ENCODE results near the gene PITPNM1.
A peak's percentile ranks its signal among the peaks of the same experiment; 100 is the strongest.

Gene PITPNM1

GRCh38 chr11:67503119-67504004 is 1.8 kb downstream of the PITPNM1 start:
- peak overlapping the region; percentile 89; the same call in 1 of the 2 replicates for H3K4me3 ChIP-seq (replicated peaks; ENCODE audit: insufficient read depth, low read length)
- TF ChIP-seq CTCF (IDR thresholded peaks at IDR 0.05; ENCODE audit: insufficient read depth, low read length) (no peak), REST (IDR thresholded peaks at IDR 0.05; ENCODE audit: insufficient replicate concordance, low read depth) (no peak), POLR2AphosphoS5 (IDR thresholded peaks at IDR 0.05; ENCODE audit: low read depth) (no peak)
- no peak for DNase-seq (ENCODE audit: low read depth in 1 of 2, low spot score in 1 of 2)
- no peaks in the 10 kb centered on the region for H3K27me3 ChIP-seq (ENCODE audit: insufficient read depth, poor library complexity, severe bottlenecking)
- no peak overlapping the region for H3K27ac ChIP-seq (replicated peaks)

GRCh38 chr11:67502328-67502979 is 2.7 kb downstream of the PITPNM1 start:
- no peak for DNase-seq (ENCODE audit: low read depth in 1 of 2, low spot score in 1 of 2)
- no peak for TF ChIP-seq SPI1 (IDR thresholded peaks at IDR 0.05; ENCODE audit: borderline replicate concordance, low read depth)
- no peak for TF ChIP-seq CTCF (IDR thresholded peaks at IDR 0.05; ENCODE audit: insufficient read depth, low read length)
- no peak for TF ChIP-seq REST (IDR thresholded peaks at IDR 0.05; ENCODE audit: insufficient replicate concordance, low read depth)
- TF ChIP-seq POLR2AphosphoS5 (IDR thresholded peaks at IDR 0.05; ENCODE audit: low read depth), result no peak
- no peak for TF ChIP-seq GABPA (IDR thresholded peaks at IDR 0.05; ENCODE audit: low read depth)
- Histone ChIP-seq H3K4me3 (replicated peaks; ENCODE audit: insufficient read depth, low read length) (no peak overlapping the region), H3K27ac (replicated peaks) (no peak overlapping the region), H3K27me3 (ENCODE audit: insufficient read depth, poor library complexity, severe bottlenecking) (no peaks in the 10 kb centered on the region)

- no peaks in the 10 kb centered on the region for H3K27me3 ChIP-seq (ENCODE audit: insufficient read depth, poor library complexity, severe bottlenecking)
Measured at GRCh38 chr11:67501854-67502253, 3.3 kb downstream of the PITPNM1 start.

More at GRCh38 chr11:67501854-67502253, 3.3 kb downstream of the PITPNM1 start:
- no peak overlapping the region for H3K4me3 ChIP-seq (replicated peaks; ENCODE audit: insufficient read depth, low read length)
- H3K27ac ChIP-seq (replicated peaks), result no peak overlapping the region
- DNase-seq (ENCODE audit: low read depth in 1 of 2, low spot score in 1 of 2), result no peak
- TF ChIP-seq SPI1 (IDR thresholded peaks at IDR 0.05; ENCODE audit: borderline replicate concordance, low read depth) (no peak), POLR2AphosphoS5 (IDR thresholded peaks at IDR 0.05; ENCODE audit: low read depth) (no peak), CTCF (IDR thresholded peaks at IDR 0.05; ENCODE audit: insufficient read depth, low read length) (no peak), GABPA (IDR thresholded peaks at IDR 0.05; ENCODE audit: low read depth) (no peak), REST (IDR thresholded peaks at IDR 0.05; ENCODE audit: insufficient replicate concordance, low read depth) (no peak)

Measured in HL-60 (cell line).